Astrocyte (in vitro differentiated cells and primary cell): ENCODE results near the gene GGNBP2. TPM values are rescaled to one million over a fixed set of nuclear protein-coding genes. Genes with fewer than 3 reads are reported as not detected.

Experiments
- DNase-seq: peaks from one replicate; pipeline ENCODE4 v3.0.0-alpha.2; 2010; ENCODE audit warnings: low read depth
- FAIRE-seq: peaks from 2 replicates; lab custom pipeline; 2011; peaks lifted over from hg19 to GRCh38; lab: Jason Lieb, UNC
- H2AFZ ChIP-seq: 2 replicates; pipeline ENCODE4 v1.6.0; 2012; ENCODE audit warnings: low read depth, low read length, inconsistent platforms
- H3K27ac ChIP-seq: 2 replicates; pipeline ENCODE4 v1.5.1; 2011; ENCODE audit warnings: low read depth, low read length, inconsistent platforms
- H3K27me3 ChIP-seq: 2 replicates; pipeline ENCODE4 v1.6.0; 2011; ENCODE audit warnings: low read length, inconsistent platforms; ENCODE audit not compliant: insufficient read depth
- H3K36me3 ChIP-seq: 2 replicates; pipeline ENCODE4 v1.5.1; 2011; ENCODE audit warnings: low read length, inconsistent platforms; ENCODE audit not compliant: insufficient read depth
- H3K4me1 ChIP-seq: 2 replicates; pipeline ENCODE4 v1.5.1; 2011; ENCODE audit warnings: low read length, inconsistent platforms; ENCODE audit not compliant: insufficient read depth
- H3K4me2 ChIP-seq: 2 replicates; pipeline ENCODE4 v1.6.0; 2012; ENCODE audit warnings: low read length, inconsistent platforms
- H3K4me3 ChIP-seq: 2 replicates; pipeline ENCODE4 v1.5.1; 2011; ENCODE audit warnings: low read depth, mild to moderate bottlenecking, low read length, inconsistent platforms; ENCODE audit not compliant: insufficient read depth
- H3K79me2 ChIP-seq: 2 replicates; pipeline ENCODE4 v1.6.0; 2012; ENCODE audit warnings: mild to moderate bottlenecking, low read length, inconsistent platforms; ENCODE audit not compliant: insufficient read depth
- H3K9ac ChIP-seq: 2 replicates; pipeline ENCODE4 v1.6.0; 2012; ENCODE audit warnings: mild to moderate bottlenecking, low read length, inconsistent platforms
- H3K9me3 ChIP-seq: 2 replicates; pipeline ENCODE4 v1.5.1; 2012; ENCODE audit warnings: low read depth, mild to moderate bottlenecking, low read length, inconsistent platforms; ENCODE audit not compliant: insufficient read depth
- H4K20me1 ChIP-seq: 2 replicates; pipeline ENCODE4 v1.6.0; 2012; ENCODE audit warnings: low read length, inconsistent platforms; ENCODE audit not compliant: insufficient read depth
- H3K27ac Mint-ChIP-seq: one replicate; pipeline ENCODE4 v1.8.0; 2021; ENCODE audit warnings: mild to moderate bottlenecking, mixed read lengths; ENCODE audit not compliant: unreplicated experiment
- H3K27me3 Mint-ChIP-seq: one replicate; pipeline ENCODE4 v1.8.0; 2021; ENCODE audit warnings: low read depth, mixed read lengths; ENCODE audit not compliant: unreplicated experiment
- H3K36me3 Mint-ChIP-seq: one replicate; pipeline ENCODE4 v1.8.0; 2021; ENCODE audit warnings: low read depth, mixed read lengths; ENCODE audit not compliant: unreplicated experiment
- H3K4me1 Mint-ChIP-seq: one replicate; pipeline ENCODE4 v1.8.0; 2021; ENCODE audit warnings: low read depth, mixed read lengths; ENCODE audit not compliant: unreplicated experiment
- H3K4me3 Mint-ChIP-seq: one replicate; pipeline ENCODE4 v1.8.0; 2021; ENCODE audit warnings: mild to moderate bottlenecking, moderate library complexity, mixed read lengths; ENCODE audit not compliant: unreplicated experiment
- H3K9me3 Mint-ChIP-seq: one replicate; pipeline ENCODE4 v1.8.0; 2021; ENCODE audit warnings: mild to moderate bottlenecking, mixed read lengths; ENCODE audit not compliant: unreplicated experiment
- EZH2 ChIP-seq: IDR thresholded peaks from 2 replicates; pipeline ENCODE4 v1.6.1; 2012; ENCODE audit warnings: mild to moderate bottlenecking, low read length, inconsistent platforms; ENCODE audit not compliant: insufficient read depth
- total RNA-seq: library from RNA; stranded (reverse); gene quantifications from 2 replicates; pipeline ENCODE4 v1.2.1, GENCODE V29; 2021
- TF ChIP-seq, protein P1 (sequence below): IDR thresholded peaks from 2 replicates; pipeline ENCODE4 v1.5.1; 2011; ENCODE audit warnings: low read depth, mild to moderate bottlenecking, inconsistent platforms, low read length, moderate library complexity; ENCODE audit not compliant: insufficient read depth

GGNBP2 gene
- total RNA-seq, 1 donor from 2014 or later = 80.8 TPM

DNA sequence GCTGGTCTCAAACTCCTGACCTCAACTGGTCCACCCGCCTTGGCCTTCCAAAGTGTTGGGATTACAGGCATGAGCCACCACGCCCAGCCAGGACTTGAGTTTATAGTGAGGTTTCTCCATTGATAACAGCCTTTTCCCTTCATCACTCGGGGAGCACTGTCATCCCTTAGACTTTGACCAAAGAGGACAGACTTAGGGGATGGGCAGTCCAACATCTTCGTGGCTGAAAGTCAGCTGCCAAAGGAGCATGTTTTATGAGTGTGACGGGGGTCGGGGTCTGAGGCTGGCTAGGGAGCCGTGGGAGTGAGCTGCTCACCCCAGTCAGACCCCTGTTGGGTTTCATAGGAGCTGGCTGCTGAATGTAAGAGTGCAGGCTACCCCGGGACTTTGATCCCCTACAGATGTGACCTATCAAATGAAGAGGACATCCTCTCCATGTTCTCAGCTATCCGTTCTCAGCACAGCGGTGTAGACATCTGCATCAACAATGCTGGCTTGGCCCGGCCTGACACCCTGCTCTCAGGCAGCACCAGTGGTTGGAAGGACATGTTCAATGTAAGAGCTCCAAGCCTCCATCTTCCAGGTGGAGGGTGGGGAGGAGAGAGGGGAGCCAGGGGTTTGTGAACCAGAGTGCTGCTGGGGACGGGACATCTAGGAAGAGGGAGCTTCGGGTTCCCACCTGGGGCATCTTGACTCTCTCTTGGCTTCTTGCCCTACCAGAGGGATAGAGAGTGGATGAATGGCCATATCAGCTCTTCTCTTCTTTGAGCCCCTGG lies 50.1 kb downstream of the GGNBP2 start:
- TF ChIP-seq, protein P1, sequence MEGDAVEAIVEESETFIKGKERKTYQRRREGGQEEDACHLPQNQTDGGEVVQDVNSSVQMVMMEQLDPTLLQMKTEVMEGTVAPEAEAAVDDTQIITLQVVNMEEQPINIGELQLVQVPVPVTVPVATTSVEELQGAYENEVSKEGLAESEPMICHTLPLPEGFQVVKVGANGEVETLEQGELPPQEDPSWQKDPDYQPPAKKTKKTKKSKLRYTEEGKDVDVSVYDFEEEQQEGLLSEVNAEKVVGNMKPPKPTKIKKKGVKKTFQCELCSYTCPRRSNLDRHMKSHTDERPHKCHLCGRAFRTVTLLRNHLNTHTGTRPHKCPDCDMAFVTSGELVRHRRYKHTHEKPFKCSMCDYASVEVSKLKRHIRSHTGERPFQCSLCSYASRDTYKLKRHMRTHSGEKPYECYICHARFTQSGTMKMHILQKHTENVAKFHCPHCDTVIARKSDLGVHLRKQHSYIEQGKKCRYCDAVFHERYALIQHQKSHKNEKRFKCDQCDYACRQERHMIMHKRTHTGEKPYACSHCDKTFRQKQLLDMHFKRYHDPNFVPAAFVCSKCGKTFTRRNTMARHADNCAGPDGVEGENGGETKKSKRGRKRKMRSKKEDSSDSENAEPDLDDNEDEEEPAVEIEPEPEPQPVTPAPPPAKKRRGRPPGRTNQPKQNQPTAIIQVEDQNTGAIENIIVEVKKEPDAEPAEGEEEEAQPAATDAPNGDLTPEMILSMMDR = no peak
- TF ChIP-seq EZH2 = no peak
- H3K4me2 ChIP-seq = no peak overlapping the region
- peaks cover 7% of the 10 kb centered on the region for H3K36me3 ChIP-seq
- no peaks in the 10 kb centered on the region for H3K27me3 ChIP-seq
- peaks cover 20% of the 10 kb centered on the region for H3K79me2 ChIP-seq
- H3K4me1 ChIP-seq = peaks cover 10% of the 10 kb centered on the region
- H3K4me3 ChIP-seq = no peak overlapping the region
- H3K9me3 Mint-ChIP-seq = no peaks in the 10 kb centered on the region
- peaks cover 5% of the 10 kb centered on the region for H3K36me3 Mint-ChIP-seq
- FAIRE-seq = no peak
- H3K4me1 Mint-ChIP-seq = peaks cover 14% of the 10 kb centered on the region
- H4K20me1 ChIP-seq = peaks cover 31% of the 10 kb centered on the region
- no peak overlapping the region for H3K4me3 Mint-ChIP-seq
- no peaks in the 10 kb centered on the region for H3K9me3 ChIP-seq
- no peak overlapping the region for H3K27ac ChIP-seq
- H3K9ac ChIP-seq = no peak overlapping the region
- H2AFZ ChIP-seq = no peak overlapping the region
- DNase-seq = no peak
- no peaks in the 10 kb centered on the region for H3K27me3 Mint-ChIP-seq
- H3K27ac Mint-ChIP-seq = no peak overlapping the region

DNA sequence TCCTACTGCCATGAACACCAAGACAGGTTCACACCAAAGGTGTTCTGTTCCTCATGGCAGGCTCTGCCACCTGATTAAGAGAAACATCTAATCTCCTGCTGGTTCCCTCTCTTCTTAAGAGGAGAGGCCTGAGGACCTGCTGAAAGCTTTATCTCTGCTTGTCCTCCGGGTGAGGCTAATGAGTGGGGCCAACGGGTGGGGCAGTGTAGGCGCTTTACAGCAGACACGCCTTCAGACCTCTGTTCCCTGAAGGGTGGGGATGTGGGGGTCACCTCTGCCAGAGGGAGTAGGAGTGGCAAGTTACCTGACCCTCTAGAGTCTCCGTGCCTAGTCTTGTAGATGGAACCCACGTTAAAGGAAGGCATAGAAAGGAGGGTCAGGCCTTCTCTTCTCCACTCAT lies 52.5 kb downstream of the GGNBP2 start:
- no peaks in the 10 kb centered on the region for H3K9me3 Mint-ChIP-seq

More for the DNA sequence above, 52.5 kb downstream of the GGNBP2 start:
- Mint-ChIP-seq H3K27me3 (no peaks in the 10 kb centered on the region), H3K36me3 (peaks cover 6% of the 10 kb centered on the region), H3K27ac (no peak overlapping the region), H3K4me1 (peaks cover 18% of the 10 kb centered on the region), H3K4me3 (no peak overlapping the region)
- DNase-seq = no peak
- peaks cover 17% of the 10 kb centered on the region for H3K4me1 ChIP-seq
- H2AFZ ChIP-seq = no peak overlapping the region
- no peaks in the 10 kb centered on the region for H3K9me3 ChIP-seq
- H3K79me2 ChIP-seq = peaks cover 28% of the 10 kb centered on the region
- no peak overlapping the region for H3K9ac ChIP-seq
- no peak overlapping the region for H3K4me3 ChIP-seq
- peaks cover 3% of the 10 kb centered on the region for H3K36me3 ChIP-seq
- H4K20me1 ChIP-seq = peaks cover 17% of the 10 kb centered on the region
- FAIRE-seq = no peak
- H3K4me2 ChIP-seq = no peak overlapping the region
- H3K27ac ChIP-seq = no peak overlapping the region
- TF ChIP-seq, protein P1 = no peak
- no peak for TF ChIP-seq EZH2
- no peaks in the 10 kb centered on the region for H3K27me3 ChIP-seq
